Testis (tissue), 2 donors: ENCODE results near the gene SYNGR3.

Source experiments
- POLR2A ChIP-seq: fragments of 450-650 bp; IDR thresholded peaks from one replicate; pipeline ENCODE4 v1.6.1; 2017; ENCODE audit warnings: antibody characterized with exemption, mild to moderate bottlenecking, moderate library complexity
- TF ChIP-seq, protein P1 (sequence below), 3 experiments: fragments of 450-650 bp in 2 of 3; fragments of 200-600 bp in 1 of 3; sonication (generic) in 1 of 3; IDR thresholded peaks; one replicate each; pipeline ENCODE4 v1.5.1; 2016 to 2019; ENCODE audit warnings: antibody characterized with exemption in 3 of 3, mild to moderate bottlenecking in 2 of 3, moderate library complexity in 1 of 3

DNA sequence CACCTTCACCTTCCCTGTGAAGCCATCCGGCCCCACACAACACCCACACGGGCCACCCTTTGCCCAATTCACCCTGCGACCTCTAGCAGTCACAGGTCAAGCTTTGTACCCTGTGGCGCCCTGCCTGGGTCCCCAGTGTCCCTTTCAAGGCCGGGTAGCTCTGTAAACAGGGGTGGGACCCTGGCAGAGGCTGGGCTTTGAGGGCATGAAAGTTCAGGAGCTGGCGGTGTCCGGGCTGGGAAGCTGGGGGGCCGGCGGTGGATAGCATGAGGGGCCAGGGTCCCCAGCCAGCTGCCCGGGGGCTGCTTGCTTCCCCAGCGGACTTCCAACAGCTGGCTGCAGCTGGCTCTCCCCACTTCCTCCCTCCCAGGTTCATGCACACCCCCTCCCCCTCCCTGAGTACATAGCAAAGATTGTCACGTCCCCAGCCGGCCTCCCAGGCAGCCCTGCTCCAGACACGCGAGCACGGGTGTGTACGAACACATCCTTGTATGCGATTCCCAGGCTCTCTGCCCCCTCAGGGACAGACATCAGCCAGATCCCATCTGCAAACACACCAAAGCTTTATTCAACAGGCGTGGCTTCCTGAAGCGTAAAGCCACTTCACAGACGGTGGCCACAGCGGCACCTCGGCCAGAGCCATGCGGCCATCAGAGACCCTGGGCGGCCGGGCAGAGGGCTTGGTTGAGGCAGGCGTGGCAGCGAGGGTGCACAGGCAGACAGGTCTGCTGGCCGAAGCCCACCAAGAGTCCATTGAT, 49.7 kb downstream of the SYNGR3 start:
- TF ChIP-seq, protein P1, sequence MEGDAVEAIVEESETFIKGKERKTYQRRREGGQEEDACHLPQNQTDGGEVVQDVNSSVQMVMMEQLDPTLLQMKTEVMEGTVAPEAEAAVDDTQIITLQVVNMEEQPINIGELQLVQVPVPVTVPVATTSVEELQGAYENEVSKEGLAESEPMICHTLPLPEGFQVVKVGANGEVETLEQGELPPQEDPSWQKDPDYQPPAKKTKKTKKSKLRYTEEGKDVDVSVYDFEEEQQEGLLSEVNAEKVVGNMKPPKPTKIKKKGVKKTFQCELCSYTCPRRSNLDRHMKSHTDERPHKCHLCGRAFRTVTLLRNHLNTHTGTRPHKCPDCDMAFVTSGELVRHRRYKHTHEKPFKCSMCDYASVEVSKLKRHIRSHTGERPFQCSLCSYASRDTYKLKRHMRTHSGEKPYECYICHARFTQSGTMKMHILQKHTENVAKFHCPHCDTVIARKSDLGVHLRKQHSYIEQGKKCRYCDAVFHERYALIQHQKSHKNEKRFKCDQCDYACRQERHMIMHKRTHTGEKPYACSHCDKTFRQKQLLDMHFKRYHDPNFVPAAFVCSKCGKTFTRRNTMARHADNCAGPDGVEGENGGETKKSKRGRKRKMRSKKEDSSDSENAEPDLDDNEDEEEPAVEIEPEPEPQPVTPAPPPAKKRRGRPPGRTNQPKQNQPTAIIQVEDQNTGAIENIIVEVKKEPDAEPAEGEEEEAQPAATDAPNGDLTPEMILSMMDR (IDR thresholded peaks at IDR 0.05): no peak
- no peak for TF ChIP-seq POLR2A
